Stomach (tissue), 9 donors: ENCODE results near the gene UBXN4. TPM values are rescaled to one million over a fixed set of nuclear protein-coding genes. Genes with fewer than 3 reads are reported as not detected.

Source experiments
- DNase-seq, 2 donors: peaks; one replicate each; pipeline versions ENCODE4 v3.0.0 to v3.0.0-alpha.2; 2013 to 2019
- H3K27ac ChIP-seq, 5 donors: fragments of 200-600 bp in 4 of 5; sonication (generic) in 4 of 5; one replicate each; pipeline ENCODE4 v1.5.1; 2013 to 2019; ENCODE audit warnings: mild to moderate bottlenecking in 1 of 5, moderate library complexity in 1 of 5
- H3K27me3 ChIP-seq, 3 donors: fragments of 200-600 bp; sonication (generic); one replicate each; pipeline ENCODE4 v1.5.1; 2017 to 2019; ENCODE audit warnings: mixed run types in 1 of 3
- H3K36me3 ChIP-seq, 4 donors: fragments of 200-600 bp; sonication (generic); 1 replicate in 3 of 4; 2 replicates in 1 of 4; pipeline ENCODE4 v1.5.1; 2016 to 2019
- H3K4me1 ChIP-seq, 4 donors: fragments of 200-600 bp; sonication (generic); one replicate each; pipeline ENCODE4 v1.5.1; 2016 to 2019
- H3K4me3 ChIP-seq, 4 donors: fragments of 200-600 bp; sonication (generic) in 3 of 4; one replicate each; pipeline ENCODE4 v1.5.1; 2016 to 2019; ENCODE audit warnings: mild to moderate bottlenecking in 1 of 4
- H3K9me3 ChIP-seq, 4 donors: fragments of 200-600 bp; sonication (generic); one replicate each; pipeline ENCODE4 v1.5.1; 2016 to 2019
- EP300 ChIP-seq: sonication (generic); formaldehyde crosslinking; IDR thresholded peaks from one replicate; pipeline ENCODE4 v1.6.1; 2017; ENCODE audit warnings: antibody characterized with exemption
- POLR2A ChIP-seq, 4 donors: fragments of 450-650 bp; IDR thresholded peaks; one replicate each; pipeline ENCODE4 v1.6.1; 2016; ENCODE audit warnings: antibody characterized with exemption in 4 of 4, control low read depth in 2 of 4, mild to moderate bottlenecking in 1 of 4, moderate library complexity in 1 of 4
- POLR2AphosphoS5 ChIP-seq, 3 donors: sonication (generic); formaldehyde crosslinking; IDR thresholded peaks; one replicate each; pipeline ENCODE4 v1.6.1; 2016; ENCODE audit warnings: antibody characterized with exemption in 3 of 3
- WGBS, 5 donors: extraction: QIAGEN DNeasy Blood & Tissue Kit in 3 of 5; methylation state at CpG; one replicate each; pipeline versions ENCODE4 v1.1.5 to v1.1.7; 2013 to 2018; 5-methylcytosine and 5-hydroxymethylcytosine counted together
- intact Hi-C: fragments of 100-400 bp; cut with DNase I; formaldehyde crosslinking; loops from one replicate; pipeline ENCODE4 v1.15.1; 2023; ENCODE audit warnings: low total_unique reads
- polyA plus RNA-seq, 3 donors: library from polyadenylated mRNA; stranded (reverse); fragments of 200-250 nt; gene quantifications; one replicate each; pipeline ENCODE4 v1.2.3, GENCODE V29; 2013
- total RNA-seq, 5 donors: library from RNA; depleted of rRNA; stranded (reverse); fragments of >200 nt; gene quantifications; one replicate each; pipeline versions ENCODE4 v1.1.0 to v1.2.3, GENCODE V29; 2014 to 2016
- TF ChIP-seq, protein P1 (sequence below), 7 experiments: fragments of 450-650 bp in 4 of 7; fragments of 200-600 bp in 3 of 7; sonication (generic) in 3 of 7; IDR thresholded peaks; one replicate each; pipeline ENCODE4 v1.5.1; 2016 to 2019; ENCODE audit warnings: antibody characterized with exemption in 7 of 7, control low read depth in 2 of 7, mild to moderate bottlenecking in 1 of 7
- donor health status: healthy with polysubstance abuse.
- donor health status: Bipolar disorder and iron deficiency.
- donor health status: healthy.

UBXN4 gene
- total and polyA plus RNA-seq, 8 donors: 18.8 to 296 (median 50.9) TPM

DNA sequence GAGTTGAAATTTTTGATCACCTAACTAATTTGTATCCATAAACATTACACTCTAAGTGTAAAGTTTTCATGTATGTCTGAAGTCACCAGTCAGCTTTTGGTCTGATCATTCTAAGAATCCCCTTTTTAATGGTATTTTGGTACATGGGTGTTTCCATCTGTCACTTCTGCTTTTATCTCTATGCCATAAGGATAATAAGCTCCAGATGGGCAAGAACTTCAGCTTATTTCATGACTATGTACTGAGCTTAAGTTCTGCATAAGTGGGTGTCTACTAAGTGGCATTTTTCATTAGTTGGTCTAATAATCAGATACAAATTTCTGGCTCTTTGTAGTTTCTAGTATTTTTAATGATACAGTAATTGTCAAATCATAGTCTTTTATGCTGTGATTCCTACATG lies 20.4 kb downstream of the UBXN4 start:
- Histone ChIP-seq H3K36me3 (peaks cover 53 to 100% (median 100%) of the 10 kb centered on the region in 4 donors), H3K9me3 (peaks cover 3 to 9% (median 5%) of the 10 kb centered on the region in 4 donors)
- intact Hi-C loops: loop anchor here (5.0 kb wide), 1 partner anchor 600 kb away; no protein-coding TSS in a partner anchor

DNA sequence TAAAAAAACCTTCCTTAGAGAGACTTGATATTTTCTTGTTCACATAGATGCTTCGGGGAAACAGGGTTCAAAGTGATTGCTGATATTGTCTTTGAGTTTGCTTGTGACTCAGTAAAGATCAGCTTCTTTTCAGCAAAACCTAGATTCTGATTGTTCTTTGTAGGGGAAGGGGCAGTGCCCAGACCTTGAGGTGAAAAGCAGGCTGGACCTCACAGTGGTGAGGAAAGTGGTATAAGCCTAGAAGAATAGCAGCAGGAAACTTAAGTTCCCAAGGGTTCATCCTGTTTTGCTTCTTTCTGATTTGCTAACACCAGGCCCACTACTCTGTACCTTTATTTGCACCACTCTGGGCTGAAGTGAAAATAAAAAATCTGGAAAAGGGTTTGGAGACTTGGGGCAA lies 20.9 kb downstream of the UBXN4 start:
- DNase-seq: no peak
- Histone ChIP-seq H3K27me3 (no peaks in the 10 kb centered on the region), H3K9me3 (peaks cover 0 to 4% (median 1%) of the 10 kb centered on the region in 4 donors), H3K27ac (no peak overlapping the region), H3K4me1 (no peaks in the 10 kb centered on the region), H3K36me3 (peaks cover 50 to 100% (median 100%) of the 10 kb centered on the region in 4 donors), H3K4me3 (no peak overlapping the region)
- no peak for TF ChIP-seq POLR2AphosphoS5 (IDR thresholded peaks at IDR 0.05)
- TF ChIP-seq EP300: no peak
- TF ChIP-seq, protein P1, sequence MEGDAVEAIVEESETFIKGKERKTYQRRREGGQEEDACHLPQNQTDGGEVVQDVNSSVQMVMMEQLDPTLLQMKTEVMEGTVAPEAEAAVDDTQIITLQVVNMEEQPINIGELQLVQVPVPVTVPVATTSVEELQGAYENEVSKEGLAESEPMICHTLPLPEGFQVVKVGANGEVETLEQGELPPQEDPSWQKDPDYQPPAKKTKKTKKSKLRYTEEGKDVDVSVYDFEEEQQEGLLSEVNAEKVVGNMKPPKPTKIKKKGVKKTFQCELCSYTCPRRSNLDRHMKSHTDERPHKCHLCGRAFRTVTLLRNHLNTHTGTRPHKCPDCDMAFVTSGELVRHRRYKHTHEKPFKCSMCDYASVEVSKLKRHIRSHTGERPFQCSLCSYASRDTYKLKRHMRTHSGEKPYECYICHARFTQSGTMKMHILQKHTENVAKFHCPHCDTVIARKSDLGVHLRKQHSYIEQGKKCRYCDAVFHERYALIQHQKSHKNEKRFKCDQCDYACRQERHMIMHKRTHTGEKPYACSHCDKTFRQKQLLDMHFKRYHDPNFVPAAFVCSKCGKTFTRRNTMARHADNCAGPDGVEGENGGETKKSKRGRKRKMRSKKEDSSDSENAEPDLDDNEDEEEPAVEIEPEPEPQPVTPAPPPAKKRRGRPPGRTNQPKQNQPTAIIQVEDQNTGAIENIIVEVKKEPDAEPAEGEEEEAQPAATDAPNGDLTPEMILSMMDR (IDR thresholded peaks at IDR 0.05): no peak
- TF ChIP-seq POLR2A (IDR thresholded peaks at IDR 0.05): no peak
- WGBS, 5 donors: 87 to 100% (median 93%) methylated on average over 1 of the region's 1 CpG
- intact Hi-C loops: loop anchor here (5.0 kb wide), 1 partner anchor 600 kb away; no protein-coding TSS in a partner anchor

More for the DNA sequence above, 20.4 kb downstream of the UBXN4 start:
- TF ChIP-seq POLR2AphosphoS5 (IDR thresholded peaks at IDR 0.05) (no peak), EP300 (no peak), POLR2A (IDR thresholded peaks at IDR 0.05) (no peak)
- TF ChIP-seq, protein P1 (IDR thresholded peaks at IDR 0.05): no peak
- Histone ChIP-seq H3K27ac (no peak overlapping the region), H3K4me1 (no peaks in the 10 kb centered on the region), H3K27me3 (no peaks in the 10 kb centered on the region), H3K4me3 (no peak overlapping the region)
- DNase-seq: no peak

DNA sequence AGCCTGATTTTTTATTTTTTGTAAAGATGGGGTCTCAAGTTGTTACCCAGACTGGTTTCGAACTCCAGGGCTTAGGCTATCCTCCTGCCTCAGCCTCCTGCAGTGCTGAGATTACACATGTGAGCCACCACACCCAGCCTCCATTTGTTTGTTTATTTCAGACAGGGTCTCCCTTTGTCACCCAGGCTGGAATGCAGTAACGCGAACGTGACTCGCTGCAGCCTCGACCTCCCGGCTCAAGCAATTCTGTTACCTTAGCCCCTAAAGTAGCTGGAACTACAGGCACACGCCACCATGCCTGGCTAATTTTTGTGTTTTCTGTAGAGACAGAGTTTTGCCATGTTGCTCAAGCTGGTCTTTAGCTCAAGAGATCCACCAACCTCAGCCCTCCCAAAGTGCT lies 27.2 kb downstream of the UBXN4 start:
- no peak overlapping the region for H3K27ac ChIP-seq
- no peaks in the 10 kb centered on the region for H3K9me3 ChIP-seq
- DNase-seq: no peak
- no peaks in the 10 kb centered on the region for H3K27me3 ChIP-seq
- TF ChIP-seq EP300: no peak
- TF ChIP-seq POLR2AphosphoS5 (IDR thresholded peaks at IDR 0.05): no peak
- TF ChIP-seq POLR2A (IDR thresholded peaks at IDR 0.05): no peak
- TF ChIP-seq, protein P1 (IDR thresholded peaks at IDR 0.05): no peak
- intact Hi-C loops: no loop called here
- H3K4me1 ChIP-seq: no peaks in the 10 kb centered on the region
- WGBS, 5 donors: 91 to 97% (median 95%) methylated on average over 8 of the region's 8 CpGs
- no peak overlapping the region for H3K4me3 ChIP-seq
- peaks cover 60 to 100% (median 100%) of the 10 kb centered on the region in 4 donors for H3K36me3 ChIP-seq

DNA sequence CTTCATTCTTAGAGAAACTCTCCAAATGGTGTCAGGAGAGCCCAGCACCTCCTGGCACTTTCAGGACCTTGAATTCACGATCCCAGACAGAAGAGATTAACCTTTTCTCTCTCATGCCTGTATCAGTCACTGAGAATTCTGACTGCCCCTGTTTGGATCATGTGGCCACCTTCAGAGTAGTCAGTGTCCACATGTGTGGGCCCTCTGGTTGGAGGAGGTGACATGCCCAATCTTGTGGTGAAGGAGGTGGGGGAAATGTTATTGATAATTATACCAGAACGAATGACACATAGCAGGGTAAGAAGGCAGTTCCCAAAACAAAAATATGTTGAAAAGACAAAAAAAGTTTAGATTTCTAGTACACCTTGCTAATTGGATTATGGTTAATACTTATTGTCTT lies 31.7 kb downstream of the UBXN4 start:
- TF ChIP-seq POLR2AphosphoS5 (IDR thresholded peaks at IDR 0.05): no peak
- TF ChIP-seq, protein P1 (IDR thresholded peaks at IDR 0.05): no peak
- TF ChIP-seq POLR2A (IDR thresholded peaks at IDR 0.05): no peak
- no peak for TF ChIP-seq EP300
- no peaks in the 10 kb centered on the region for H3K27me3 ChIP-seq
- peaks cover 65 to 100% (median 100%) of the 10 kb centered on the region in 4 donors for H3K36me3 ChIP-seq
- intact Hi-C loops: no loop called here
- no peak overlapping the region for H3K27ac ChIP-seq
- WGBS, 5 donors: 86 to 92% (median 90%) methylated on average over 2 of the region's 2 CpGs
- H3K4me1 ChIP-seq: no peaks in the 10 kb centered on the region
- DNase-seq: no peak
- H3K4me3 ChIP-seq: no peak overlapping the region
- H3K9me3 ChIP-seq: no peaks in the 10 kb centered on the region
